Neural crest cell (in vitro differentiated cells): Measurements from ENCODE around the gene PLA2G2D. TPM values are rescaled to one million over a fixed set of nuclear protein-coding genes. Genes with fewer than 3 reads are reported as not detected.

Experiments
- DNase-seq: peaks from one replicate; pipeline ENCODE4 v3.0.0; 2021; ENCODE audit warnings: low read depth, mixed read lengths, low spot score
- H3K27ac Mint-ChIP-seq: one replicate; pipeline ENCODE4 v1.8.0; 2021; ENCODE audit warnings: mild to moderate bottlenecking, mixed read lengths; ENCODE audit not compliant: unreplicated experiment
- H3K27me3 Mint-ChIP-seq: 2 replicates; pipeline ENCODE4 v1.8.0; 2021; ENCODE audit warnings: low read depth, mild to moderate bottlenecking, mixed read lengths
- H3K36me3 Mint-ChIP-seq: 2 replicates; pipeline ENCODE4 v1.8.0; 2021; ENCODE audit warnings: low read depth, mild to moderate bottlenecking, mixed read lengths
- H3K4me1 Mint-ChIP-seq: 2 replicates; pipeline ENCODE4 v1.8.0; 2021; ENCODE audit warnings: mixed read lengths
- H3K4me3 Mint-ChIP-seq: one replicate; pipeline ENCODE4 v1.8.0; 2021; ENCODE audit warnings: mild to moderate bottlenecking, mixed read lengths
- H3K9me3 Mint-ChIP-seq: 2 replicates; pipeline ENCODE4 v1.8.0; 2021; ENCODE audit warnings: mixed read lengths
- CTCF ChIP-seq: fragments of 200-600 bp; sonication (generic); conservative IDR thresholded peaks from 2 replicates; pipeline ENCODE4 v1.5.0; 2021; ENCODE audit warnings: antibody characterized with exemption, mild to moderate bottlenecking
- total RNA-seq: library from RNA; stranded (reverse); gene quantifications from 2 replicates; pipeline ENCODE4 v1.2.1, GENCODE V29; 2021

PLA2G2D gene
- total RNA-seq, 1 donor from 2014 or later = not detected

GRCh38 chr1:20126806-20127440 lies 7.6 kb upstream of the PLA2G2D start:
- H3K9me3 Mint-ChIP-seq = peaks cover 8% of the 10 kb centered on the region
- H3K36me3 Mint-ChIP-seq = peaks cover 2% of the 10 kb centered on the region
- no peak overlapping the region for H3K27ac Mint-ChIP-seq
- peaks cover 3% of the 10 kb centered on the region for H3K27me3 Mint-ChIP-seq
- DNase-seq = no peak
- no peak overlapping the region for H3K4me3 Mint-ChIP-seq
- no peak for TF ChIP-seq CTCF
- peaks cover 4% of the 10 kb centered on the region for H3K4me1 Mint-ChIP-seq

- no peak overlapping the region for H3K4me3 Mint-ChIP-seq
- peaks cover 3% of the 10 kb centered on the region for H3K27me3 Mint-ChIP-seq
- TF ChIP-seq CTCF = no peak
- no peak for DNase-seq
- H3K9me3 Mint-ChIP-seq = peaks cover 6% of the 10 kb centered on the region
- no peaks in the 10 kb centered on the region for H3K36me3 Mint-ChIP-seq
- peaks cover 4% of the 10 kb centered on the region for H3K4me1 Mint-ChIP-seq
- no peak overlapping the region for H3K27ac Mint-ChIP-seq
Observed at GRCh38 chr1:20126041-20126805, 6.9 kb upstream of the PLA2G2D start.

GRCh38 chr1:20125100-20125499 lies 5.8 kb upstream of the PLA2G2D start:
- TF ChIP-seq CTCF = no peak
- no peak overlapping the region for H3K27ac Mint-ChIP-seq
- H3K27me3 Mint-ChIP-seq = peaks cover 6% of the 10 kb centered on the region
- H3K4me1 Mint-ChIP-seq = peaks cover 4% of the 10 kb centered on the region
- no peak overlapping the region for H3K4me3 Mint-ChIP-seq
- no peaks in the 10 kb centered on the region for H3K36me3 Mint-ChIP-seq
- no peak for DNase-seq
- H3K9me3 Mint-ChIP-seq = peaks cover 5% of the 10 kb centered on the region

GRCh38 chr1:20124456-20125057 lies 5.2 kb upstream of the PLA2G2D start:
- Mint-ChIP-seq H3K27me3 (peaks cover 11% of the 10 kb centered on the region), H3K27ac (no peak overlapping the region), H3K4me3 (no peak overlapping the region), H3K36me3 (no peaks in the 10 kb centered on the region), H3K9me3 (no peaks in the 10 kb centered on the region), H3K4me1 (peaks cover 4% of the 10 kb centered on the region)
- TF ChIP-seq CTCF = no peak
- no peak for DNase-seq

GRCh38 chr1:20123722-20124455 lies 4.6 kb upstream of the PLA2G2D start:
- Mint-ChIP-seq H3K36me3 (no peaks in the 10 kb centered on the region), H3K4me3 (no peak overlapping the region), H3K4me1 (peaks cover 4% of the 10 kb centered on the region), H3K27me3 (peaks cover 11% of the 10 kb centered on the region), H3K9me3 (no peaks in the 10 kb centered on the region), H3K27ac (no peak overlapping the region)
- TF ChIP-seq CTCF = no peak
- no peak for DNase-seq
